DND-41 (cell line): Measurements from ENCODE around the gene NFX1.
"Not testable (repeated sequence)": the region's sequence is repeated elsewhere in the genome, so short reads cannot be mapped to it uniquely, and the experiment has no call there.

ENCODE experiments used
- CTCF ChIP-seq: IDR thresholded peaks from 2 replicates; pipeline ENCODE4 v1.5.1; 2012; ENCODE audit warnings: borderline replicate concordance, low read length, moderate library complexity, mild to moderate bottlenecking; ENCODE audit not compliant: poor library complexity, severe bottlenecking; ENCODE audit errors: extremely low read depth
- EZH2 ChIP-seq: IDR thresholded peaks from 3 replicates; pipeline ENCODE4 v1.6.1; 2012; ENCODE audit warnings: borderline replicate concordance, low read depth, mild to moderate bottlenecking, moderate library complexity, low read length, inconsistent platforms; ENCODE audit not compliant: severe bottlenecking

- not testable (repeated sequence) for TF ChIP-seq EZH2, CTCF
Observed at GRCh38 chr9:33386641-33386996, 96.3 kb downstream of the NFX1 start.
